ENCODE data around the gene CEMIP2. TPM values are rescaled to one million over a fixed set of nuclear protein-coding genes. Genes with fewer than 3 reads are reported as not detected.
A peak's percentile ranks its signal among the peaks of the same experiment; 100 is the strongest.

Gene CEMIP2
- total RNA-seq, 2 experiments from 2014 or later = 46.5 TPM

- CTCF ChIA-PET = interaction anchor here (0.7 to 2.5 kb wide), 11 partner anchors 12 to 83 kb away, joined by 3 to 13 read pairs (median 4); no protein-coding TSS in a partner anchor
- Mint-ChIP-seq H3K27me3 (ENCODE audit: low read depth) (no peaks in the 10 kb centered on the region), H3K27ac (peak overlapping the region; percentile 82), H3K4me3 (peak overlapping the region; percentile 37), H3K36me3 (ENCODE audit: low read depth) (peaks cover 60% of the 10 kb centered on the region), H3K9me3 (ENCODE audit: insufficient read depth) (no peaks in the 10 kb centered on the region), H3K4me1 (ENCODE audit: low read depth) (peaks cover 39% of the 10 kb centered on the region)
- ATAC-seq (peak; percentile 88), DNase-seq (peak; percentile 69)
- POLR2A ChIA-PET = interaction anchor here (1.0 to 2.6 kb wide), 2 partner anchors 38 to 82 kb away, joined by 3 to 10 read pairs; no protein-coding TSS in a partner anchor
These were observed 82.9 kb downstream of the CEMIP2 start for GRCh38 chr9:71685394-71685793.

- Mint-ChIP-seq H3K9me3 (ENCODE audit: insufficient read depth) (no peaks in the 10 kb centered on the region), H3K36me3 (ENCODE audit: low read depth) (peaks cover 58% of the 10 kb centered on the region), H3K4me1 (ENCODE audit: low read depth) (peaks cover 39% of the 10 kb centered on the region), H3K27me3 (ENCODE audit: low read depth) (no peaks in the 10 kb centered on the region), H3K27ac (no peak overlapping the region), H3K4me3 (no peak overlapping the region)
- ATAC-seq (no peak), DNase-seq (no peak)
- ChIA-PET POLR2A (interaction anchor here (1.0 to 2.6 kb wide), 2 partner anchors 37 to 83 kb away, joined by 3 to 10 read pairs; no protein-coding TSS in a partner anchor), CTCF (interaction anchor here (0.8 to 2.5 kb wide), 10 partner anchors 24 to 83 kb away, joined by 3 to 13 read pairs (median 4); no protein-coding TSS in a partner anchor)
These were observed 83.7 kb downstream of the CEMIP2 start for GRCh38 chr9:71684566-71684965.

GRCh38 chr9:71683598-71684235 lies 84.6 kb downstream of the CEMIP2 start:
- Mint-ChIP-seq H3K36me3 (ENCODE audit: low read depth) (peaks cover 51% of the 10 kb centered on the region), H3K9me3 (ENCODE audit: insufficient read depth) (no peaks in the 10 kb centered on the region), H3K4me1 (ENCODE audit: low read depth) (peaks cover 35% of the 10 kb centered on the region), H3K27me3 (ENCODE audit: low read depth) (no peaks in the 10 kb centered on the region), H3K27ac (peak overlapping the region; percentile 72), H3K4me3 (peak overlapping the region; percentile 34)
- DNase-seq (no peak), ATAC-seq (no peak)
- ChIA-PET POLR2A (interaction anchor here (2.6 kb wide), 1 partner anchor 83 kb away, joined by 10 read pairs; no protein-coding TSS in a partner anchor), CTCF (interaction anchor here (0.8 to 2.0 kb wide), 5 partner anchors 20 to 56 kb away, joined by 3 to 10 read pairs (median 3); no protein-coding TSS in a partner anchor)

GRCh38 chr9:71681708-71682272 lies 86.5 kb downstream of the CEMIP2 start:
- Mint-ChIP-seq H3K27ac (no peak overlapping the region), H3K27me3 (ENCODE audit: low read depth) (no peaks in the 10 kb centered on the region), H3K36me3 (ENCODE audit: low read depth) (peaks cover 44% of the 10 kb centered on the region), H3K4me3 (no peak overlapping the region), H3K9me3 (ENCODE audit: insufficient read depth) (no peaks in the 10 kb centered on the region), H3K4me1 (ENCODE audit: low read depth) (peaks cover 38% of the 10 kb centered on the region)
- DNase-seq = no peak
- CTCF ChIA-PET = interaction anchor here (0.7 to 1.3 kb wide), 3 partner anchors 77 to 343 kb away, joined by 3 to 4 read pairs (median 3); no protein-coding TSS in a partner anchor
- POLR2A ChIA-PET = interaction anchor here (0.6 to 0.7 kb wide), 2 partner anchors 17 to 35 kb away, joined by 3 to 4 read pairs; no protein-coding TSS in a partner anchor
- no peak for ATAC-seq

- H3K36me3 Mint-ChIP-seq (ENCODE audit: low read depth) = peaks cover 41% of the 10 kb centered on the region
- DNase-seq = no peak
- CTCF ChIA-PET = interaction anchor here (1.5 kb wide), 1 partner anchor 76 kb away, joined by 4 read pairs; no protein-coding TSS in a partner anchor
- POLR2A ChIA-PET = interaction anchor here (0.9 kb wide), 1 partner anchor 28 kb away, joined by 3 read pairs; no protein-coding TSS in a partner anchor
- H3K27me3 Mint-ChIP-seq (ENCODE audit: low read depth) = no peaks in the 10 kb centered on the region
- no peak overlapping the region for H3K4me3 Mint-ChIP-seq
- no peak overlapping the region for H3K27ac Mint-ChIP-seq
- H3K4me1 Mint-ChIP-seq (ENCODE audit: low read depth) = peaks cover 39% of the 10 kb centered on the region
- no peaks in the 10 kb centered on the region for H3K9me3 Mint-ChIP-seq (ENCODE audit: insufficient read depth)
- no peak for ATAC-seq
These were observed 87.1 kb downstream of the CEMIP2 start for GRCh38 chr9:71681104-71681707.

GRCh38 chr9:71680189-71680980 lies 87.9 kb downstream of the CEMIP2 start:
- H3K4me3 Mint-ChIP-seq = no peak overlapping the region
- no peak for ATAC-seq
- H3K27me3 Mint-ChIP-seq (ENCODE audit: low read depth) = no peaks in the 10 kb centered on the region
- POLR2A ChIA-PET = interaction anchor here (0.9 kb wide), 1 partner anchor 29 kb away, joined by 3 read pairs; no protein-coding TSS in a partner anchor
- H3K36me3 Mint-ChIP-seq (ENCODE audit: low read depth) = peaks cover 33% of the 10 kb centered on the region
- no peak for DNase-seq
- peaks cover 31% of the 10 kb centered on the region for H3K4me1 Mint-ChIP-seq (ENCODE audit: low read depth)
- peaks cover 4% of the 10 kb centered on the region for H3K9me3 Mint-ChIP-seq (ENCODE audit: insufficient read depth)
- H3K27ac Mint-ChIP-seq = no peak overlapping the region
- CTCF ChIA-PET = interaction anchor here (1.5 kb wide), 1 partner anchor 75 kb away, joined by 4 read pairs; no protein-coding TSS in a partner anchor

GRCh38 chr9:71678999-71679398 lies 89.3 kb downstream of the CEMIP2 start:
- Mint-ChIP-seq H3K27me3 (ENCODE audit: low read depth) (no peaks in the 10 kb centered on the region), H3K4me3 (no peak overlapping the region), H3K4me1 (ENCODE audit: low read depth) (peaks cover 18% of the 10 kb centered on the region), H3K27ac (no peak overlapping the region), H3K9me3 (ENCODE audit: insufficient read depth) (peaks cover 4% of the 10 kb centered on the region), H3K36me3 (ENCODE audit: low read depth) (peaks cover 21% of the 10 kb centered on the region)
- DNase-seq = no peak
- ATAC-seq = no peak
- POLR2A ChIA-PET = no interaction called here
- CTCF ChIA-PET = interaction anchor here (1.3 kb wide), 2 partner anchors 11 to 360 kb away, joined by 3 to 5 read pairs; no protein-coding TSS in a partner anchor

GRCh38 chr9:71677209-71677608 lies 91.1 kb downstream of the CEMIP2 start:
- no peak overlapping the region for H3K27ac Mint-ChIP-seq
- no peaks in the 10 kb centered on the region for H3K27me3 Mint-ChIP-seq (ENCODE audit: low read depth)
- ChIA-PET CTCF (no interaction called here), POLR2A (no interaction called here)
- H3K4me1 Mint-ChIP-seq (ENCODE audit: low read depth) = peaks cover 10% of the 10 kb centered on the region
- H3K36me3 Mint-ChIP-seq (ENCODE audit: low read depth) = peaks cover 13% of the 10 kb centered on the region
- no peak overlapping the region for H3K4me3 Mint-ChIP-seq
- ATAC-seq (no peak), DNase-seq (no peak)
- peaks cover 4% of the 10 kb centered on the region for H3K9me3 Mint-ChIP-seq (ENCODE audit: insufficient read depth)

GRCh38 chr9:71676460-71676859 lies 91.9 kb downstream of the CEMIP2 start:
- Mint-ChIP-seq H3K4me1 (ENCODE audit: low read depth) (peaks cover 10% of the 10 kb centered on the region), H3K27me3 (ENCODE audit: low read depth) (no peaks in the 10 kb centered on the region), H3K36me3 (ENCODE audit: low read depth) (peaks cover 13% of the 10 kb centered on the region), H3K4me3 (no peak overlapping the region), H3K9me3 (ENCODE audit: insufficient read depth) (peaks cover 4% of the 10 kb centered on the region), H3K27ac (no peak overlapping the region)
- DNase-seq (no peak), ATAC-seq (no peak)
- POLR2A ChIA-PET = no interaction called here
- CTCF ChIA-PET = no interaction called here

- ATAC-seq (no peak), DNase-seq (no peak)
- Mint-ChIP-seq H3K4me3 (no peak overlapping the region), H3K4me1 (ENCODE audit: low read depth) (peaks cover 10% of the 10 kb centered on the region), H3K27ac (no peak overlapping the region), H3K27me3 (ENCODE audit: low read depth) (no peaks in the 10 kb centered on the region), H3K9me3 (ENCODE audit: insufficient read depth) (peaks cover 4% of the 10 kb centered on the region), H3K36me3 (ENCODE audit: low read depth) (peaks cover 13% of the 10 kb centered on the region)
- ChIA-PET CTCF (no interaction called here), POLR2A (no interaction called here)
These were observed 92.5 kb downstream of the CEMIP2 start for GRCh38 chr9:71675857-71676165.

- DNase-seq (no peak), ATAC-seq (no peak)
- Mint-ChIP-seq H3K4me3 (no peak overlapping the region), H3K9me3 (ENCODE audit: insufficient read depth) (peaks cover 4% of the 10 kb centered on the region), H3K4me1 (ENCODE audit: low read depth) (peaks cover 10% of the 10 kb centered on the region), H3K27ac (no peak overlapping the region), H3K36me3 (ENCODE audit: low read depth) (peaks cover 13% of the 10 kb centered on the region), H3K27me3 (ENCODE audit: low read depth) (peaks cover 1% of the 10 kb centered on the region)
- POLR2A ChIA-PET = interaction anchor here (0.8 kb wide), 1 partner anchor 92 kb away, joined by 3 read pairs; no protein-coding TSS in a partner anchor
- CTCF ChIA-PET = no interaction called here
These were observed 93.0 kb downstream of the CEMIP2 start for GRCh38 chr9:71675105-71675856.
